Prostate gland (tissue), 2 donors: ENCODE measurements around the gene PSTPIP1. TPM values are rescaled to one million over a fixed set of nuclear protein-coding genes. Genes with fewer than 3 reads are reported as not detected.

Experiments
- DNase-seq: peaks from one replicate; pipeline ENCODE4 v3.0.0-alpha.2; 2019; ENCODE audit warnings: low spot score
- H3K27ac ChIP-seq, 2 donors: fragments of 200-600 bp; sonication (generic); 2 replicates each; pipeline ENCODE4 v1.5.1; 2017 to 2019
- H3K27me3 ChIP-seq: fragments of 200-600 bp; sonication (generic); replicated peaks from 2 replicates; pipeline ENCODE4 v1.5.1; 2019; ENCODE audit not compliant: insufficient read depth
- H3K36me3 ChIP-seq, 2 donors: fragments of 200-600 bp; sonication (generic); 1 replicate in 1 of 2; 2 replicates in 1 of 2; pipeline versions ENCODE4 v1.5.1 to v1.8.1; 2017 to 2019
- H3K4me1 ChIP-seq: fragments of 200-600 bp; sonication (generic); replicated peaks from 2 replicates; pipeline ENCODE4 v1.5.1; 2019
- H3K4me3 ChIP-seq, 2 donors: fragments of 200-600 bp; sonication (generic); 2 replicates each; pipeline ENCODE4 v1.5.1; 2017 to 2019
- H3K9me3 ChIP-seq: fragments of 200-600 bp; sonication (generic); 2 replicates; pipeline ENCODE4 v1.5.1; 2017
- CTCF ChIP-seq, 4 experiments: fragments of 200-600 bp in 2 of 4; fragments of 450-650 bp in 2 of 4; sonication (generic) in 2 of 4; IDR thresholded peaks; 1 replicate in 3 of 4; 2 replicates in 1 of 4; pipeline ENCODE4 v1.5.1; 2016 to 2019; ENCODE audit warnings: antibody characterized with exemption in 4 of 4, mild to moderate bottlenecking in 2 of 4, moderate library complexity in 2 of 4
- POLR2A ChIP-seq: fragments of 450-650 bp; IDR thresholded peaks from one replicate; pipeline ENCODE4 v1.6.1; 2016; ENCODE audit warnings: antibody characterized with exemption, mild to moderate bottlenecking
- POLR2AphosphoS5 ChIP-seq: sonication (generic); formaldehyde crosslinking; IDR thresholded peaks from one replicate; pipeline ENCODE4 v1.6.1; 2017; ENCODE audit warnings: antibody characterized with exemption
- WGBS: methylation state at CpG from one replicate; pipeline ENCODE4 v1.1.5; 2018; 5-methylcytosine and 5-hydroxymethylcytosine counted together
- intact Hi-C: fragments of 100-400 bp; cut with DNase I; formaldehyde crosslinking; loops from one replicate; pipeline ENCODE4 v1.14.2; 2022
- total RNA-seq, 2 donors: library from RNA; depleted of rRNA; stranded (reverse); fragments of >200 nt; gene quantifications; one replicate each; pipeline ENCODE4 v1.1.0, GENCODE V29; 2016

Gene PSTPIP1
- total RNA-seq, 2 donors from 2014 or later: 2.1 to 7.0 TPM

GRCh38 chr15:76953913-76954312, 41.0 kb upstream of the PSTPIP1 start:
- 33% methylated on average over 3 of the region's 3 CpGs for WGBS
- no peaks in the 10 kb centered on the region for H3K9me3 ChIP-seq
- TF ChIP-seq CTCF (IDR thresholded peaks at IDR 0.05): no peak
- no peak for TF ChIP-seq POLR2AphosphoS5
- TF ChIP-seq POLR2A: no peak
- intact Hi-C loops: no loop called here
- no peak overlapping the region for H3K27ac ChIP-seq
- no peak overlapping the region for H3K4me3 ChIP-seq
- DNase-seq: no peak
- no peaks in the 10 kb centered on the region for H3K27me3 ChIP-seq
- no peaks in the 10 kb centered on the region for H3K4me1 ChIP-seq
- H3K36me3 ChIP-seq: no peaks in the 10 kb centered on the region

DNA sequence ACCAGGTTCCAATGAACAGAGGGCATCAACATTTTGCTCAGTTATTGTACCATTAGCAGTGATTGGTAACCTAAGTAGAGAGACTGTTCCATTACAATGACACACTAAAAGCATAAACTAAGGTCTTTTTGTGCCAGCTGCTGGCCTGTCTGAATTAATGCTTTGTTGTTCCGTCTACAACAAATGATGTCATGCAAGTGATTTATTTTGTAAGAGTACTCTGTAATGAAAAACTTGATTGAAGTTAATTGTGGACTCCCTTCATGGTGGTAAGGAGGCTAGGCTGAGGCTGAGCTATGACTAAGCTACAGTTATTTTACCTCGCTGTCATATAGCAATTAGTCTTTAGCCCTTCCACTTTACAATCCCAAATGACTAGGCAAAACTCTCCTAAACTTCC, 40.2 kb upstream of the PSTPIP1 start:
- no peak for DNase-seq
- H3K4me3 ChIP-seq: no peak overlapping the region
- intact Hi-C loops: no loop called here
- no peaks in the 10 kb centered on the region for H3K4me1 ChIP-seq
- H3K27me3 ChIP-seq: no peaks in the 10 kb centered on the region
- no peaks in the 10 kb centered on the region for H3K36me3 ChIP-seq
- no peak overlapping the region for H3K27ac ChIP-seq
- no peaks in the 10 kb centered on the region for H3K9me3 ChIP-seq
- TF ChIP-seq POLR2A (no peak), CTCF (IDR thresholded peaks at IDR 0.05) (no peak), POLR2AphosphoS5 (no peak)
- 39% methylated on average over 2 of the region's 2 CpGs for WGBS

- no peak for DNase-seq
- Histone ChIP-seq H3K27me3 (no peaks in the 10 kb centered on the region), H3K36me3 (no peaks in the 10 kb centered on the region), H3K27ac (no peak overlapping the region), H3K9me3 (no peaks in the 10 kb centered on the region), H3K4me3 (no peak overlapping the region), H3K4me1 (no peaks in the 10 kb centered on the region)
- TF ChIP-seq CTCF (IDR thresholded peaks at IDR 0.05): no peak
- TF ChIP-seq POLR2AphosphoS5: no peak
- no peak for TF ChIP-seq POLR2A
- WGBS: 70% methylated on average over 6 of the region's 6 CpGs
- intact Hi-C loops: no loop called here
Observed at GRCh38 chr15:76961268-76962011, 33.5 kb upstream of the PSTPIP1 start.

GRCh38 chr15:76962337-76963013, 32.5 kb upstream of the PSTPIP1 start:
- TF ChIP-seq POLR2AphosphoS5 (no peak), POLR2A (no peak), CTCF (IDR thresholded peaks at IDR 0.05) (no peak)
- H3K27ac ChIP-seq: no peak overlapping the region
- DNase-seq: no peak
- H3K4me3 ChIP-seq: no peak overlapping the region
- no peaks in the 10 kb centered on the region for H3K36me3 ChIP-seq
- no peaks in the 10 kb centered on the region for H3K9me3 ChIP-seq
- intact Hi-C loops: no loop called here
- 94% methylated on average over 9 of the region's 9 CpGs for WGBS
- no peaks in the 10 kb centered on the region for H3K4me1 ChIP-seq
- H3K27me3 ChIP-seq: no peaks in the 10 kb centered on the region

- 27% methylated on average over 9 of the region's 9 CpGs for WGBS
- H3K27me3 ChIP-seq: no peaks in the 10 kb centered on the region
- no peak overlapping the region for H3K27ac ChIP-seq
- H3K9me3 ChIP-seq: no peaks in the 10 kb centered on the region
- no peaks in the 10 kb centered on the region for H3K36me3 ChIP-seq
- intact Hi-C loops: no loop called here
- no peak overlapping the region for H3K4me3 ChIP-seq
- no peak for DNase-seq
- TF ChIP-seq CTCF (IDR thresholded peaks at IDR 0.05) (no peak), POLR2A (no peak), POLR2AphosphoS5 (no peak)
- H3K4me1 ChIP-seq: no peaks in the 10 kb centered on the region
Observed at GRCh38 chr15:76963596-76963995, 31.3 kb upstream of the PSTPIP1 start.
